Heart left ventricle (tissue), 16 donors: ENCODE measurements around the gene RXRA. TPM values are rescaled to one million over a fixed set of nuclear protein-coding genes. Genes with fewer than 3 reads are reported as not detected.

Experiments
- ATAC-seq, 4 donors: fragments of 200-7000 bp; cut with Tn5 transposase; one replicate each; pipeline ENCODE4 v1.9.1; 2020 to 2022; ENCODE audit warnings: moderate library complexity in 4 of 4, mild to moderate bottlenecking in 3 of 4, moderate number of reproducible peaks in 1 of 4
- DNase-seq, 5 donors: peaks; one replicate each; pipeline ENCODE4 v3.0.0-alpha.2; 2020
- H3K27ac ChIP-seq, 12 donors: fragments of 200-600 bp; sonication (generic) in 4 of 12; one replicate each; pipeline versions ENCODE4 v1.5.0 to v1.8.0; 2016 to 2022; ENCODE audit warnings: mild to moderate bottlenecking in 2 of 12
- H3K27me3 ChIP-seq, 9 donors: fragments of 200-600 bp; sonication (generic) in 2 of 9; one replicate each; pipeline versions ENCODE4 v1.5.1 to v1.8.0; 2016 to 2022; ENCODE audit warnings: mild to moderate bottlenecking in 3 of 9
- H3K36me3 ChIP-seq, 9 donors: fragments of 200-600 bp; sonication (generic) in 2 of 9; one replicate each; pipeline versions ENCODE4 v1.5.0 to v1.8.0; 2018 to 2022; ENCODE audit warnings: mild to moderate bottlenecking in 2 of 9
- H3K4me1 ChIP-seq, 12 donors: fragments of 200-600 bp; sonication (generic) in 4 of 12; one replicate each; pipeline versions ENCODE4 v1.5.0 to v1.8.0; 2016 to 2022; ENCODE audit warnings: mild to moderate bottlenecking in 3 of 12
- H3K4me3 ChIP-seq, 12 donors: fragments of 200-600 bp; sonication (generic) in 4 of 12; one replicate each; pipeline versions ENCODE4 v1.5.0 to v1.8.0; 2017 to 2022; ENCODE audit warnings: mild to moderate bottlenecking in 9 of 12, moderate library complexity in 4 of 12
- H3K9me3 ChIP-seq, 12 donors: fragments of 200-600 bp; sonication (generic) in 4 of 12; one replicate each; pipeline versions ENCODE4 v1.5.0 to v1.8.0; 2016 to 2022; ENCODE audit warnings: mild to moderate bottlenecking in 1 of 12
- POLR2A ChIP-seq, 2 donors: fragments of 450-650 bp; IDR thresholded peaks; one replicate each; pipeline ENCODE4 v1.6.1; 2017; ENCODE audit warnings: antibody characterized with exemption in 2 of 2, mild to moderate bottlenecking in 2 of 2, moderate library complexity in 2 of 2
- WGBS, 4 donors: extraction: QIAGEN DNeasy Blood & Tissue Kit in 2 of 4; methylation state at CpG; one replicate each; pipeline versions ENCODE4 v1.1.5 to v1.1.7; 2013 to 2018; 5-methylcytosine and 5-hydroxymethylcytosine counted together
- intact Hi-C, 10 donors: fragments of 100-400 bp; cut with DNase I; formaldehyde crosslinking; loops; one replicate each; pipeline versions ENCODE4 v1.11.1 to v1.14.2; 2022
- polyA plus RNA-seq, 2 donors: library from polyadenylated mRNA; stranded (reverse); fragments of 200-250 nt; gene quantifications; one replicate each; pipeline ENCODE4 v1.2.3, GENCODE V29; 2013
- total RNA-seq, 9 donors: library from RNA; depleted of rRNA in 2 of 9; stranded (reverse); fragments of >200 nt in 2 of 9; fragmentation: NEBNext Ultra II Directional in 3 of 9; extraction: Animal tissue kit (Norgen Biotek cat#: 25700) in 3 of 9; gene quantifications; one replicate each; pipeline versions ENCODE4 v1.1.0 to v1.2.4, GENCODE V29; 2016 to 2023
- TF ChIP-seq, protein P1 (sequence below), 12 donors: fragments of 200-600 bp; sonication (generic) in 4 of 12; IDR thresholded peaks; one replicate each; pipeline versions ENCODE4 v1.5.0 to v1.8.0; 2018 to 2022; ENCODE audit warnings: antibody characterized with exemption in 12 of 12, mild to moderate bottlenecking in 5 of 12
- donor health status: ischemic (EF 13 %, LVEDD 7.1; RV severe dilation, severe dysfunction).
- donor health status: healthy with polysubstance abuse.
- donor health status: DM: no; HTN: yes; CAD: no.
- donor health status: DM: no; HTN: no; CAD: no.
- donor health status: ischemic (EF 25% LVEDD 6.9; RV normal size, moderate dysfunction).
- donor health status: ischemic (EF 25% LVEDD 5.7; RV mildly dilated, moderate dysfunction).
- donor health status: healthy.
- donor health status: DM: yes; HTN: yes; CAD: no.
- donor health status: ischemic (EF 35%, LVEDD 5.7; RV mildly dilated, moderate dysfunction).
- donor health status: nonischemic (EF 11% LVEDD 7.7; RV severe dilation, severe dysfunction).
- donor health status: DM: yes; HTN: yes; CAD: no.
- donor health status: PGD.
- donor health status: ischemic (EF 29% LVEDD 5.4; RV normal size, mild dysfunction).
- donor health status: nonischemic (EF 23%, LVEDD 6.1; RV moderate dilation, normal function).

The RXRA gene
- total and polyA plus RNA-seq, 11 donors, result 45.5 to 87.9 (median 54.9) TPM

DNA sequence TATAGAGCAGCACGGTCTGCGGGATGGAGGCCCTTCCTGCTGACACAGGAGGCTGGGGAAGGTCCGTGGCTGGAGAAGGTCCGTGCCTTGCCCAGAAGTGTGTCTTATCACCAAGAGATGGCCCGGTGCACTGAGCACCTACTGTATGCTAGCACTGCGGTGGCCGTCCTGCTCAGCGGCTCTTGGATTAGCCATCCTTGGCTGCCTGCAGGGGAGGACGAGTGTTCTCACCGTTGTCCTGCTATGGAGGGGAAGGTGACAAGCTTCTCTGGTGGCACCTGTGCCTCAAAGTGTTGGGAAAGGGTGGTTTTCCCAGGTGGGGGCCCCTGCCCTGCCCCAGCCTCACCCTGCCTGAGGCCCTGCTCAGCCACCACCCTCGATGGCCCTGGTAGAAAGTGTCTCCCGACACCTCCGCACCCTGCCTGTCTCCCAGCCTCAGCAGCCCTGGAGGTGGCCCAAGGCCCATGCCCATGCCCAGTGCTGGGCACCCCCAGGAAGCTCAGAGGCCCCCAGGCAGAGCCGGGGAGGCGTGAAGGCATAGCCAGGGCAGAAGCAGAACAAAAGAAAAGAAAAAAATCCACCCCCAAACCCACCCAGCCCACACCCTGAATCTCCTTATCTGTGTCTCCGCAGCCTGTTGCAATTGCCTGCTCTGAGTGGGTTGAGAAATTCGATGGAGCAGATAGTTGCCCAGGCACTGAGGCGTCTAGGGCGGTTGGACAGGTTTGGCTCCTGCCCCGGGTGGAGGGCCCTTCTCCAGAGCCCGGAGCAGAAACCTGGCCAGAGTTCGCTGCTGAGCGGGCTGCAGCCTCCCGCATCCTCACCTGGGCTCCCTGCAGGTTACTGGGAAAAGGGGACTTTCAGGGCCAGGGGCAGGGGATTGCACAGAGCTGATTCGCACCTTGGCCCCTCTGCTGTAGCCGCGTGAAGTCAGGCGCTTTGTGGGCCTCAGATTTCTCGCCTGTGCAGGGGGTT lies 30.5 kb downstream of the RXRA start:
- Histone ChIP-seq H3K27ac (no peak overlapping the region), H3K4me1 (peaks cover 21 to 100% (median 94%) of the 10 kb centered on the region in 12 donors), H3K36me3 (no peaks in the 10 kb centered on the region), H3K9me3 (no peaks in the 10 kb centered on the region), H3K27me3 (no peaks in the 10 kb centered on the region), H3K4me3 (no peak overlapping the region)
- DNase-seq (no peak), ATAC-seq (no peak)
- intact Hi-C loops, result no loop called here
- no peak for TF ChIP-seq POLR2A (IDR thresholded peaks at IDR 0.05)
- TF ChIP-seq, protein P1, sequence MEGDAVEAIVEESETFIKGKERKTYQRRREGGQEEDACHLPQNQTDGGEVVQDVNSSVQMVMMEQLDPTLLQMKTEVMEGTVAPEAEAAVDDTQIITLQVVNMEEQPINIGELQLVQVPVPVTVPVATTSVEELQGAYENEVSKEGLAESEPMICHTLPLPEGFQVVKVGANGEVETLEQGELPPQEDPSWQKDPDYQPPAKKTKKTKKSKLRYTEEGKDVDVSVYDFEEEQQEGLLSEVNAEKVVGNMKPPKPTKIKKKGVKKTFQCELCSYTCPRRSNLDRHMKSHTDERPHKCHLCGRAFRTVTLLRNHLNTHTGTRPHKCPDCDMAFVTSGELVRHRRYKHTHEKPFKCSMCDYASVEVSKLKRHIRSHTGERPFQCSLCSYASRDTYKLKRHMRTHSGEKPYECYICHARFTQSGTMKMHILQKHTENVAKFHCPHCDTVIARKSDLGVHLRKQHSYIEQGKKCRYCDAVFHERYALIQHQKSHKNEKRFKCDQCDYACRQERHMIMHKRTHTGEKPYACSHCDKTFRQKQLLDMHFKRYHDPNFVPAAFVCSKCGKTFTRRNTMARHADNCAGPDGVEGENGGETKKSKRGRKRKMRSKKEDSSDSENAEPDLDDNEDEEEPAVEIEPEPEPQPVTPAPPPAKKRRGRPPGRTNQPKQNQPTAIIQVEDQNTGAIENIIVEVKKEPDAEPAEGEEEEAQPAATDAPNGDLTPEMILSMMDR (IDR thresholded peaks at IDR 0.05), result no peak
- 76 to 83% (median 77%) methylated on average over 21 to 29 of the region's 29 CpGs for WGBS, 4 donors

DNA sequence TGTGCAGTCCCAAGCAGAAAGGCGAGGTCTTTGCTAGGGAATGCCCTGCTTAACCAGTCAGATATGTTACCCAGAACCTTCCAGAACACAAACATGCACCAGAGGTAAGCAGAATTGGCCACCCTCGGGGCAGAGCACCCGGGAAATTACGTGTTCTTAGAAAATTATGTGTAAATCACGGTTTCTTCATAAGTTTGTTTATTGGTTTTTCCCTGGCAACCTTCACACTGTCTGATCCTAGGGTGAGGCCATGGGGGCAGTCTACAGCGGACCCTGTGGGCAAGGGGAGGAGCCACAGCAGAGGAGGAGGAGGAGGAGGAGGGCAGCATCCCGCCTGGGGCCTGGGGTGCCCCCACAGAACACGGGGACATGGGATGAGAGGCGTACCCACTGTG lies 31.4 kb downstream of the RXRA start:
- Histone ChIP-seq H3K27ac (peak overlapping the region in 2 of 12 donors; percentile 18 to 54), H3K4me3 (no peak overlapping the region), H3K27me3 (no peaks in the 10 kb centered on the region), H3K9me3 (no peaks in the 10 kb centered on the region), H3K36me3 (no peaks in the 10 kb centered on the region), H3K4me1 (peaks cover 21 to 100% (median 92%) of the 10 kb centered on the region in 12 donors)
- DNase-seq (no peak), ATAC-seq (no peak)
- TF ChIP-seq, protein P1 (IDR thresholded peaks at IDR 0.05), result no peak
- TF ChIP-seq POLR2A (IDR thresholded peaks at IDR 0.05), result no peak
- WGBS, 4 donors, result 85 to 89% (median 89%) methylated on average over 9 of the region's 9 CpGs
- intact Hi-C loops, result no loop called here

DNA sequence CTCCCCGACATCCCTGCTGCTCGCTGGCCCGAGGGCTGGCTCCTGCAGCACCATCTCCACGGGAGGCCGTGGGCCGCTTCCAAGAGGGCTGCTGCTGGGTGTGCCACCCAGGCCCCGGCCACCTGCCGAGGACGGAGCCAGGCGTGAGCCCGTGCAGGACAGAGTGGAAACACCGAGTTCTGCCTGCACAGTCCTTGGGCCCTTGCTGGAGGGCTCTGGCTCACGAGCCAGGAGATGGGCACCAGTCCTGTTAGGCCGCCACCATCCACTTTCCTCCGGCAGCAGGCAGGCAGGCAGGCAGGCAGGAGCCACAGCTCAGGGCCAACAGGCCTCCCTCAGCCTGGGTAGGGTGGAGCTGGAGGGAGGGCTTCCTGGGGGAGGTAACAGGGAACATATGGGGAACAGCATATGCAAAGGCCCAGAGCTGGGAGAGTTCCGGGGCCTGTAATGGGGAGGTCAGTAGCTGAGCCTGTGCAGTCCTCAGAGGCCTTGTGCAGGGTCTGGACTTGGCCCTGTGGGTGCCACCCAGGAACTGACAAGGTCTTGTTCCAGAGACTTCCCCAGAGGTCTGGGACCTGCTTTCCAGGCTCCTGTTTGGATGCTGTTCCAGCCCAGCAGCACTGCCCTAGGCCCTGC lies 31.9 kb downstream of the RXRA start:
- intact Hi-C loops, result no loop called here
- Histone ChIP-seq H3K4me1 (peaks cover 21 to 98% (median 89%) of the 10 kb centered on the region in 12 donors), H3K9me3 (no peaks in the 10 kb centered on the region), H3K27me3 (no peaks in the 10 kb centered on the region), H3K27ac (peak overlapping the region in 8 of 12 donors; percentile 0 to 82 (median 34)), H3K36me3 (no peaks in the 10 kb centered on the region), H3K4me3 (no peak overlapping the region)
- DNase-seq (no peak), ATAC-seq (no peak)
- 80 to 86% (median 83%) methylated on average over 13 to 16 of the region's 16 CpGs for WGBS, 4 donors
- TF ChIP-seq, protein P1 (IDR thresholded peaks at IDR 0.05), result no peak
- no peak for TF ChIP-seq POLR2A (IDR thresholded peaks at IDR 0.05)
